Right renal pelvis (tissue), 4 donors: Measurements from ENCODE around the gene EPDR1. TPM values are rescaled to one million over a fixed set of nuclear protein-coding genes. Genes with fewer than 3 reads are reported as not detected.

ENCODE experiments used
- DNase-seq, 4 donors: peaks; one replicate each; pipeline ENCODE4 v3.0.0-alpha.2; 2013; ENCODE audit warnings: low read depth in 4 of 4, low spot score in 3 of 4, missing footprints in 1 of 4
- polyA plus RNA-seq, 4 donors: library from polyadenylated mRNA; unstranded; fragments of 120-200 nt; gene quantifications; one replicate each; pipeline ENCODE4 v1.2.1, GENCODE V29; 2013; ENCODE audit not compliant: insufficient read length in 4 of 4

The EPDR1 gene
- polyA plus RNA-seq, 4 donors, result 18.1 to 23.4 (median 22.0) TPM

- no peak for DNase-seq
Measured at GRCh38 chr7:37973915-37974314, 53.5 kb downstream of the EPDR1 start.

GRCh38 chr7:37974711-37975110 is 54.3 kb downstream of the EPDR1 start:
- DNase-seq, result no peak

GRCh38 chr7:37977243-37977642 is 56.8 kb downstream of the EPDR1 start:
- DNase-seq, result no peak

GRCh38 chr7:37981664-37982063 is 61.2 kb downstream of the EPDR1 start:
- no peak for DNase-seq

GRCh38 chr7:37982423-37982822 is 62.0 kb downstream of the EPDR1 start:
- no peak for DNase-seq

GRCh38 chr7:37984750-37985390 is 64.4 kb downstream of the EPDR1 start:
- peak; percentile 14 to 23 (median 19) for DNase-seq

- DNase-seq, result no peak
Measured at GRCh38 chr7:37986908-37987330, 66.5 kb downstream of the EPDR1 start.

GRCh38 chr7:37987732-37988131 is 67.3 kb downstream of the EPDR1 start:
- DNase-seq, result no peak

- no peak for DNase-seq
Measured at GRCh38 chr7:37988721-37989650, 68.5 kb downstream of the EPDR1 start.

- no peak for DNase-seq
Measured at GRCh38 chr7:37990337-37990736, 69.9 kb downstream of the EPDR1 start.

- DNase-seq, result no peak
Measured at GRCh38 chr7:37993060-37993501, 72.6 kb downstream of the EPDR1 start.

GRCh38 chr7:37999673-38000072 is 79.2 kb downstream of the EPDR1 start:
- DNase-seq, result no peak

- DNase-seq, result no peak
Measured at GRCh38 chr7:38000272-38000671, 79.8 kb downstream of the EPDR1 start.

Other genes starting within 250 kb of the EPDR1 start
- gene GPR141, start 236.9 kb upstream of the EPDR1 start, polyA plus RNA-seq, result under 1 TPM in 2 of 4 donors, not detected in 2; 0.27 to 0.39 TPM
- under 1 TPM in 3 of 4 donors, not detected in 1; 0.17 to 0.26 (median 0.18) TPM for gene NME8, start 72.0 kb upstream of the EPDR1 start, polyA plus RNA-seq
- gene SFRP4, start 3.8 kb upstream of the EPDR1 start, polyA plus RNA-seq, result 1 to 10 TPM; 1.9 to 4.2 (median 2.4) TPM